ENCODE data around the gene TRIP12. TPM values are rescaled to one million over a fixed set of nuclear protein-coding genes. Genes with fewer than 3 reads are reported as not detected.
A peak's percentile ranks its signal among the peaks of the same experiment; 100 is the strongest.

The TRIP12 gene
- total and polyA plus RNA-seq, 2 donors (not counting 3 experiments of a cell fraction or from before 2014, with no cell fraction given) = 53.8 to 278 TPM

DNA sequence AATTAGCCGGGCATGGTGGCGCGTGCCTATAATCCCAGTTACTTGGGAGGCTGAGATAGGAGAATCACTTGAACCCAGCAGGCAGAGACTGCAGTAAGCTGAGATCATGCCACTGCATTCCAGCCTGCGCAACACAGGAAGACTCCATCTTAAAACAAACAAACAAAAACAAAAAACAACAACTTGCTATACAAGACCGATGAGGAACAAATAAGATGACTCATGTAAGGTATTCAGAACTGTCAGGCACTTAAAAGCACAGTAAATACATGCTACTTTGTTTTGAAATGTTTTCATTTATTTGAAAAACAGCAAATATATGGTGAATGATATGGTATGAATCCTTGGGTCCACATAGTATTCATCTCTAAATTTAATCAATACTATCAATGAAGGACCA lies 66.7 kb downstream of the TRIP12 start:
- peaks cover 38% of the 10 kb centered on the region for H3K4me1 ChIP-seq (ENCODE audit: control insufficient read depth, extremely low read depth, insufficient read depth, low read length)
- no peak overlapping the region for H3K9ac ChIP-seq (replicated peaks; ENCODE audit: extremely low read depth, insufficient read depth, low read length)
- no peaks in the 10 kb centered on the region for H3K9me3 ChIP-seq (replicated peaks; ENCODE audit: control insufficient read depth, insufficient read depth, low read length)
- no peaks in the 10 kb centered on the region for H3K27me3 ChIP-seq (ENCODE audit: control insufficient read depth in 2 of 2, insufficient read depth in 2 of 2, low read length in 2 of 2)
- no peak overlapping the region for H3K4me3 ChIP-seq (replicated peaks in 1 of 3; ENCODE audit: insufficient read depth in 1 of 3, low read depth in 1 of 3, low read length in 3 of 3)
- POLR2A ChIA-PET = no interaction called here
- H3K79me2 ChIP-seq (ENCODE audit: control insufficient read depth, insufficient read depth, low read length) = peaks cover 75% of the 10 kb centered on the region
- dilution Hi-C loops (cut with MboI; ENCODE audit: extremely low pct_ligation_motif_present, low sequenced_read_pairs) (no loop called here), intact Hi-C loops (cut with micrococcal nuclease) (no loop called here)
- peaks cover 7 to 8% of the 10 kb centered on the region in 2 experiments for H3K36me3 ChIP-seq (ENCODE audit: control insufficient read depth in 2 of 2, extremely low read depth in 1 of 2, insufficient read depth in 2 of 2, low read length in 2 of 2)
- no peak overlapping the region for H3K4me2 ChIP-seq (ENCODE audit: insufficient read depth, low read length)
- FAIRE-seq = peak; percentile 21
- CTCF ChIA-PET = interaction anchor here (1.5 kb wide), 1 partner anchor 54 kb away, joined by 7 read pairs; no protein-coding TSS in a partner anchor
- TF ChIP-seq MYC (IDR thresholded peaks at IDR 0.05; ENCODE audit: low read depth, low read length) (no peak), FOS (IDR thresholded peaks at IDR 0.05; ENCODE audit: borderline replicate concordance, insufficient read depth, low read length) (peak; percentile 12), POLR2AphosphoS5 (IDR thresholded peaks at IDR 0.05; ENCODE audit: insufficient read depth, low read depth, low read length) (no peak), GATA2 (IDR thresholded peaks at IDR 0.05; ENCODE audit: insufficient read depth, insufficient read length, low read depth, low read length) (no peak), JUN (IDR thresholded peaks at IDR 0.05; ENCODE audit: borderline replicate concordance, insufficient read depth, insufficient read length, low read depth) (no peak)
- TF ChIP-seq, protein P1, sequence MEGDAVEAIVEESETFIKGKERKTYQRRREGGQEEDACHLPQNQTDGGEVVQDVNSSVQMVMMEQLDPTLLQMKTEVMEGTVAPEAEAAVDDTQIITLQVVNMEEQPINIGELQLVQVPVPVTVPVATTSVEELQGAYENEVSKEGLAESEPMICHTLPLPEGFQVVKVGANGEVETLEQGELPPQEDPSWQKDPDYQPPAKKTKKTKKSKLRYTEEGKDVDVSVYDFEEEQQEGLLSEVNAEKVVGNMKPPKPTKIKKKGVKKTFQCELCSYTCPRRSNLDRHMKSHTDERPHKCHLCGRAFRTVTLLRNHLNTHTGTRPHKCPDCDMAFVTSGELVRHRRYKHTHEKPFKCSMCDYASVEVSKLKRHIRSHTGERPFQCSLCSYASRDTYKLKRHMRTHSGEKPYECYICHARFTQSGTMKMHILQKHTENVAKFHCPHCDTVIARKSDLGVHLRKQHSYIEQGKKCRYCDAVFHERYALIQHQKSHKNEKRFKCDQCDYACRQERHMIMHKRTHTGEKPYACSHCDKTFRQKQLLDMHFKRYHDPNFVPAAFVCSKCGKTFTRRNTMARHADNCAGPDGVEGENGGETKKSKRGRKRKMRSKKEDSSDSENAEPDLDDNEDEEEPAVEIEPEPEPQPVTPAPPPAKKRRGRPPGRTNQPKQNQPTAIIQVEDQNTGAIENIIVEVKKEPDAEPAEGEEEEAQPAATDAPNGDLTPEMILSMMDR (IDR thresholded peaks at IDR 0.05; ENCODE audit: extremely low read depth in 1 of 2, insufficient read depth in 1 of 2, low read depth in 1 of 2, low read length in 2 of 2) = no peak
- TF ChIP-seq, protein P2, sequence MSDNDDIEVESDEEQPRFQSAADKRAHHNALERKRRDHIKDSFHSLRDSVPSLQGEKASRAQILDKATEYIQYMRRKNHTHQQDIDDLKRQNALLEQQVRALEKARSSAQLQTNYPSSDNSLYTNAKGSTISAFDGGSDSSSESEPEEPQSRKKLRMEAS (IDR thresholded peaks at IDR 0.05; ENCODE audit: insufficient read depth, insufficient read length) = no peak
- no peak overlapping the region for H2AFZ ChIP-seq (ENCODE audit: low read depth, low read length)
- BruUV-seq (replicated peaks) = no TSS peak
- H3K27ac ChIP-seq (ENCODE audit: insufficient read depth, low read depth, low read length) = no peak overlapping the region
- H3K9me1 ChIP-seq (replicated peaks; ENCODE audit: control insufficient read depth, extremely low read depth, insufficient read depth, low read length) = no peaks in the 10 kb centered on the region
- peaks cover 3% of the 10 kb centered on the region for H4K20me1 ChIP-seq (replicated peaks; ENCODE audit: control insufficient read depth, extremely low read depth, insufficient read depth, low read length)
- peak; percentile 24 for DNase-seq (ENCODE audit: low read depth, low spot score)
